ENCODE measurements around the gene NDNF.

Gene NDNF

DNA sequence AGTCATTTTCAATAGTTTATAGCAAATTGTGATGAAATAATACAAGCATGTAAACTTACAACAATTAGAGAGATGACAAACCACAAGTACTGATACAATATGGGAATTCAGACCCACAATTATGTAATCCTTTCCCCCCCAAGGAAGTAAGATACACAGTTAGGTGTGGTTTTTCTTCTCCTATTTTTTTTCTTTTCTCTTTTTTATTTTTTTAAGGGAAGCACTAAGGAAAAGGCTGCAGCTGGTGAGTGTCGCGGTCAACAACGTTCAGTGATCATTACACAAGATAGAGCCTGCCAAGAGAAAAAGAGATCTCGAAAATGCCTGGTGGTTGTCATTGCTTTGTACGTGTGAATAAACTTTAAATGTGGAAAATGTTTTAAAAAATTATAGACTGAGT, 9.8 kb downstream of the NDNF start:
- ChIA-PET CTCF (no interaction called here), POLR2A (no interaction called here)
- TF ChIP-seq ZNF10 (tag by site-specific recombination; IDR thresholded peaks at IDR 0.05), result no peak
- TF ChIP-seq, protein P1, sequence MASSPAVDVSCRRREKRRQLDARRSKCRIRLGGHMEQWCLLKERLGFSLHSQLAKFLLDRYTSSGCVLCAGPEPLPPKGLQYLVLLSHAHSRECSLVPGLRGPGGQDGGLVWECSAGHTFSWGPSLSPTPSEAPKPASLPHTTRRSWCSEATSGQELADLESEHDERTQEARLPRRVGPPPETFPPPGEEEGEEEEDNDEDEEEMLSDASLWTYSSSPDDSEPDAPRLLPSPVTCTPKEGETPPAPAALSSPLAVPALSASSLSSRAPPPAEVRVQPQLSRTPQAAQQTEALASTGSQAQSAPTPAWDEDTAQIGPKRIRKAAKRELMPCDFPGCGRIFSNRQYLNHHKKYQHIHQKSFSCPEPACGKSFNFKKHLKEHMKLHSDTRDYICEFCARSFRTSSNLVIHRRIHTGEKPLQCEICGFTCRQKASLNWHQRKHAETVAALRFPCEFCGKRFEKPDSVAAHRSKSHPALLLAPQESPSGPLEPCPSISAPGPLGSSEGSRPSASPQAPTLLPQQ (tag by site-specific recombination; IDR thresholded peaks at IDR 0.05), result no peak
- TF ChIP-seq, protein P2, sequence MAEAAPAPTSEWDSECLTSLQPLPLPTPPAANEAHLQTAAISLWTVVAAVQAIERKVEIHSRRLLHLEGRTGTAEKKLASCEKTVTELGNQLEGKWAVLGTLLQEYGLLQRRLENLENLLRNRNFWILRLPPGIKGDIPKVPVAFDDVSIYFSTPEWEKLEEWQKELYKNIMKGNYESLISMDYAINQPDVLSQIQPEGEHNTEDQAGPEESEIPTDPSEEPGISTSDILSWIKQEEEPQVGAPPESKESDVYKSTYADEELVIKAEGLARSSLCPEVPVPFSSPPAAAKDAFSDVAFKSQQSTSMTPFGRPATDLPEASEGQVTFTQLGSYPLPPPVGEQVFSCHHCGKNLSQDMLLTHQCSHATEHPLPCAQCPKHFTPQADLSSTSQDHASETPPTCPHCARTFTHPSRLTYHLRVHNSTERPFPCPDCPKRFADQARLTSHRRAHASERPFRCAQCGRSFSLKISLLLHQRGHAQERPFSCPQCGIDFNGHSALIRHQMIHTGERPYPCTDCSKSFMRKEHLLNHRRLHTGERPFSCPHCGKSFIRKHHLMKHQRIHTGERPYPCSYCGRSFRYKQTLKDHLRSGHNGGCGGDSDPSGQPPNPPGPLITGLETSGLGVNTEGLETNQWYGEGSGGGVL (tag by site-specific recombination; IDR thresholded peaks at IDR 0.05), result no peak
- TF ChIP-seq ZSCAN23 (tag by site-specific recombination; IDR thresholded peaks at IDR 0.05), result no peak
- TF ChIP-seq, protein P3, sequence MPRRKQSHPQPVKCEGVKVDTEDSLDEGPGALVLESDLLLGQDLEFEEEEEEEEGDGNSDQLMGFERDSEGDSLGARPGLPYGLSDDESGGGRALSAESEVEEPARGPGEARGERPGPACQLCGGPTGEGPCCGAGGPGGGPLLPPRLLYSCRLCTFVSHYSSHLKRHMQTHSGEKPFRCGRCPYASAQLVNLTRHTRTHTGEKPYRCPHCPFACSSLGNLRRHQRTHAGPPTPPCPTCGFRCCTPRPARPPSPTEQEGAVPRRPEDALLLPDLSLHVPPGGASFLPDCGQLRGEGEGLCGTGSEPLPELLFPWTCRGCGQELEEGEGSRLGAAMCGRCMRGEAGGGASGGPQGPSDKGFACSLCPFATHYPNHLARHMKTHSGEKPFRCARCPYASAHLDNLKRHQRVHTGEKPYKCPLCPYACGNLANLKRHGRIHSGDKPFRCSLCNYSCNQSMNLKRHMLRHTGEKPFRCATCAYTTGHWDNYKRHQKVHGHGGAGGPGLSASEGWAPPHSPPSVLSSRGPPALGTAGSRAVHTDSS (tag by site-specific recombination; IDR thresholded peaks at IDR 0.05), result no peak
- TF ChIP-seq ZNF555 (tag by site-specific recombination; conservative IDR thresholded peaks at IDR 0.05), result no peak
- no peak for TF ChIP-seq YY2 (tag by site-specific recombination; IDR thresholded peaks at IDR 0.05)
- no peak for TF ChIP-seq ZNF629 (tag by site-specific recombination; IDR thresholded peaks at IDR 0.05)
- TF ChIP-seq, protein P4, sequence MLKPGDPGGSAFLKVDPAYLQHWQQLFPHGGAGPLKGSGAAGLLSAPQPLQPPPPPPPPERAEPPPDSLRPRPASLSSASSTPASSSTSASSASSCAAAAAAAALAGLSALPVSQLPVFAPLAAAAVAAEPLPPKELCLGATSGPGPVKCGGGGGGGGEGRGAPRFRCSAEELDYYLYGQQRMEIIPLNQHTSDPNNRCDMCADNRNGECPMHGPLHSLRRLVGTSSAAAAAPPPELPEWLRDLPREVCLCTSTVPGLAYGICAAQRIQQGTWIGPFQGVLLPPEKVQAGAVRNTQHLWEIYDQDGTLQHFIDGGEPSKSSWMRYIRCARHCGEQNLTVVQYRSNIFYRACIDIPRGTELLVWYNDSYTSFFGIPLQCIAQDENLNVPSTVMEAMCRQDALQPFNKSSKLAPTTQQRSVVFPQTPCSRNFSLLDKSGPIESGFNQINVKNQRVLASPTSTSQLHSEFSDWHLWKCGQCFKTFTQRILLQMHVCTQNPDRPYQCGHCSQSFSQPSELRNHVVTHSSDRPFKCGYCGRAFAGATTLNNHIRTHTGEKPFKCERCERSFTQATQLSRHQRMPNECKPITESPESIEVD (tag by site-specific recombination; IDR thresholded peaks at IDR 0.05), result no peak
- no peak for TF ChIP-seq MYNN (tag by site-specific recombination; IDR thresholded peaks at IDR 0.05; ENCODE audit: borderline replicate concordance)
- TF ChIP-seq ZNF138 (tag by site-specific recombination; IDR thresholded peaks at IDR 0.05; ENCODE audit: borderline replicate concordance), result no peak
- TF ChIP-seq ZNF548 (tag by site-specific recombination; IDR thresholded peaks at IDR 0.05), result no peak
- no peak for TF ChIP-seq ZBTB8A (tag by site-specific recombination; IDR thresholded peaks at IDR 0.05)
- no peak for TF ChIP-seq ZNF133 (tag by site-specific recombination; IDR thresholded peaks at IDR 0.05)
- TF ChIP-seq ZNF23 (tag by site-specific recombination; IDR thresholded peaks at IDR 0.05; ENCODE audit: borderline replicate concordance), result no peak
- TF ChIP-seq, protein P5, sequence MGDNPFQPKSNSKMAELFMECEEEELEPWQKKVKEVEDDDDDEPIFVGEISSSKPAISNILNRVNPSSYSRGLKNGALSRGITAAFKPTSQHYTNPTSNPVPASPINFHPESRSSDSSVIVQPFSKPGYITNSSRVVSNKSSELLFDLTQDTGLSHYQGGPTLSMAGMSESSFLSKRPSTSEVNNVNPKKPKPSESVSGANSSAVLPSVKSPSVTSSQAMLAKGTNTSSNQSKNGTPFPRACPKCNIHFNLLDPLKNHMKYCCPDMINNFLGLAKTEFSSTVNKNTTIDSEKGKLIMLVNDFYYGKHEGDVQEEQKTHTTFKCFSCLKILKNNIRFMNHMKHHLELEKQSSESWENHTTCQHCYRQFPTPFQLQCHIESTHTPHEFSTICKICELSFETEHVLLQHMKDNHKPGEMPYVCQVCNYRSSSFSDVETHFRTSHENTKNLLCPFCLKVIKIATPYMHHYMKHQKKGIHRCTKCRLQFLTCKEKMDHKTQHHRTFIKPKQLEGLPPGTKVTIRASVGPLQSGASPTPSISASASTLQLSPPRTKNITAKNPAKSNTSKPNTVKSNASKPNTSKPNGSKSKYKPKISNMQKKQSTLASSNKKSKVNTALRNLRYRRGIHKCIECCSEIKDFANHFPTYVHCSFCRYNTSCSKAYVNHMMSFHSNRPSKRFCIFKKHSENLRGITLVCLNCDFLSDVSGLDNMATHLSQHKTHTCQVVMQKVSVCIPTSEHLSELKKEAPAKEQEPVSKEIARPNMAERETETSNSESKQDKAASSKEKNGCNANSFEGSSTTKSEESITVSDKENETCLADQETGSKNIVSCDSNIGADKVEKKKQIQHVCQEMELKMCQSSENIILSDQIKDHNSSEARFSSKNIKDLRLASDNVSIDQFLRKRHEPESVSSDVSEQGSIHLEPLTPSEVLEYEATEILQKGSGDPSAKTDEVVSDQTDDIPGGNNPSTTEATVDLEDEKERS (tag by site-specific recombination; IDR thresholded peaks at IDR 0.05), result no peak
- TF ChIP-seq, protein P6, sequence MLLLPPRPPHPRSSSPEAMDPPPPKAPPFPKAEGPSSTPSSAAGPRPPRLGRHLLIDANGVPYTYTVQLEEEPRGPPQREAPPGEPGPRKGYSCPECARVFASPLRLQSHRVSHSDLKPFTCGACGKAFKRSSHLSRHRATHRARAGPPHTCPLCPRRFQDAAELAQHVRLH (tag by site-specific recombination; IDR thresholded peaks at IDR 0.05), result no peak
- 0 out of 2 replicates have a peak, but pooled peaks cover 4% of the 10 kb centered on the region for H3K4me1 ChIP-seq (ENCODE audit: control insufficient read depth, insufficient read depth, low read length)
- no peaks in the 10 kb centered on the region for H3K9me3 ChIP-seq (ENCODE audit: control insufficient read depth, insufficient read depth, low read depth, low read length)
- no peaks in the 10 kb centered on the region for H3K36me3 ChIP-seq (ENCODE audit: control insufficient read depth in 2 of 2, insufficient read depth in 1 of 2, low read length in 2 of 2)
- H3K27ac ChIP-seq (ENCODE audit: extremely low read depth, low read depth, low read length), result no peak overlapping the region
- H3K4me3 ChIP-seq (ENCODE audit: low read depth, low read length), result no peak overlapping the region

All from HEK293 (cell line).